ENCODE measurements around the gene RNF166. TPM values are rescaled to one million over a fixed set of nuclear protein-coding genes. Genes with fewer than 3 reads are reported as not detected.

RNF166 gene
- total RNA-seq, 1 experiment from 2014 or later: 46.2 TPM

- peak overlapping the region; percentile 58; the same call in 1 of the 2 replicates for H3K4me3 Mint-ChIP-seq
- POLR2A ChIA-PET: no interaction called here
These were observed 19.0 kb downstream of the RNF166 start for GRCh38 chr16:88687254-88687576.

More at GRCh38 chr16:88687254-88687576, 19.0 kb downstream of the RNF166 start:
- peaks cover 28% of the 10 kb centered on the region for H3K27me3 Mint-ChIP-seq (ENCODE audit: low read depth)
- DNase-seq (ENCODE audit: low spot score) (no peak), ATAC-seq (no peak)
- H3K27ac Mint-ChIP-seq: no peak overlapping the region
- CTCF ChIA-PET: interaction anchor here (0.8 to 5.8 kb wide), 7 partner anchors 11 to 83 kb away, joined by 3 to 111 read pairs (median 9); partner anchors contain the start of gene IL17C
- no peaks in the 10 kb centered on the region for H3K9me3 Mint-ChIP-seq
- H3K36me3 Mint-ChIP-seq: no peaks in the 10 kb centered on the region
- TF ChIP-seq, protein P1, sequence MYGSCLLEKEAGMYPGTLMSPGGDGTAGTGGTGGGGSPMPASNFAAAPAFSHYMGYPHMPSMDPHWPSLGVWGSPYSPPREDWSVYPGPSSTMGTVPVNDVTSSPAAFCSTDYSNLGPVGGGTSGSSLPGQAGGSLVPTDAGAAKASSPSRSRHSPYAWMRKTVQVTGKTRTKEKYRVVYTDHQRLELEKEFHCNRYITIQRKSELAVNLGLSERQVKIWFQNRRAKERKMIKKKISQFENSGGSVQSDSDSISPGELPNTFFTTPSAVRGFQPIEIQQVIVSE (CRISPR knock-in tag; IDR thresholded peaks at IDR 0.05; ENCODE audit: borderline replicate concordance): no peak
- no peak for TF ChIP-seq ZNF512 (CRISPR knock-in tag; IDR thresholded peaks at IDR 0.05; ENCODE audit: borderline replicate concordance)
- no peak for TF ChIP-seq SMAD4 (CRISPR knock-in tag; IDR thresholded peaks at IDR 0.05)
- no peak for TF ChIP-seq CREM (CRISPR knock-in tag; IDR thresholded peaks at IDR 0.05)
- no peak for TF ChIP-seq IRF2 (CRISPR knock-in tag; IDR thresholded peaks at IDR 0.05; ENCODE audit: borderline replicate concordance, low read depth)
- TF ChIP-seq, protein P2, sequence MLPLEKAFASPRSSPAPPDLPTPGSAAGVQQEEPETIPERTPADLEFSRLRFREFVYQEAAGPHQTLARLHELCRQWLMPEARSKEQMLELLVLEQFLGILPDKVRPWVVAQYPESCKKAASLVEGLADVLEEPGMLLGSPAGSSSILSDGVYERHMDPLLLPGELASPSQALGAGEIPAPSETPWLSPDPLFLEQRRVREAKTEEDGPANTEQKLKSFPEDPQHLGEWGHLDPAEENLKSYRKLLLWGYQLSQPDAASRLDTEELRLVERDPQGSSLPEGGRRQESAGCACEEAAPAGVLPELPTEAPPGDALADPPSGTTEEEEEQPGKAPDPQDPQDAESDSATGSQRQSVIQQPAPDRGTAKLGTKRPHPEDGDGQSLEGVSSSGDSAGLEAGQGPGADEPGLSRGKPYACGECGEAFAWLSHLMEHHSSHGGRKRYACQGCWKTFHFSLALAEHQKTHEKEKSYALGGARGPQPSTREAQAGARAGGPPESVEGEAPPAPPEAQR (CRISPR knock-in tag; IDR thresholded peaks at IDR 0.05): no peak
- no peak for TF ChIP-seq RORB (CRISPR knock-in tag; IDR thresholded peaks at IDR 0.05)
- TF ChIP-seq SMAD3 (CRISPR knock-in tag; IDR thresholded peaks at IDR 0.05; ENCODE audit: borderline replicate concordance): no peak
- TF ChIP-seq, protein P3, sequence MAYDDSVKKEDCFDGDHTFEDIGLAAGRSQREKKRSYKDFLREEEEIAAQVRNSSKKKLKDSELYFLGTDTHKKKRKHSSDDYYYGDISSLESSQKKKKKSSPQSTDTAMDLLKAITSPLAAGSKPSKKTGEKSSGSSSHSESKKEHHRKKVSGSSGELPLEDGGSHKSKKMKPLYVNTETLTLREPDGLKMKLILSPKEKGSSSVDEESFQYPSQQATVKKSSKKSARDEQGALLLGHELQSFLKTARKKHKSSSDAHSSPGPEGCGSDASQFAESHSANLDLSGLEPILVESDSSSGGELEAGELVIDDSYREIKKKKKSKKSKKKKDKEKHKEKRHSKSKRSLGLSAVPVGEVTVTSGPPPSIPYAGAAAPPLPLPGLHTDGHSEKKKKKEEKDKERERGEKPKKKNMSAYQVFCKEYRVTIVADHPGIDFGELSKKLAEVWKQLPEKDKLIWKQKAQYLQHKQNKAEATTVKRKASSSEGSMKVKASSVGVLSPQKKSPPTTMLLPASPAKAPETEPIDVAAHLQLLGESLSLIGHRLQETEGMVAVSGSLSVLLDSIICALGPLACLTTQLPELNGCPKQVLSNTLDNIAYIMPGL (CRISPR knock-in tag; IDR thresholded peaks at IDR 0.05): no peak
- no peak for TF ChIP-seq TEAD1 (CRISPR knock-in tag; IDR thresholded peaks at IDR 0.05)
- TF ChIP-seq ZNF425 (CRISPR knock-in tag; conservative IDR thresholded peaks at IDR 0.05): no peak
- no peak for TF ChIP-seq CTCF (IDR thresholded peaks at IDR 0.05)
- TF ChIP-seq GABPB1 (CRISPR knock-in tag; IDR thresholded peaks at IDR 0.05): no peak
- no peak for TF ChIP-seq ZBTB21 (CRISPR knock-in tag; IDR thresholded peaks at IDR 0.05; ENCODE audit: borderline replicate concordance)
- no peak for TF ChIP-seq ZNF671 (CRISPR knock-in tag; IDR thresholded peaks at IDR 0.05)
- TF ChIP-seq ZNF121 (CRISPR knock-in tag; IDR thresholded peaks at IDR 0.05): no peak
- no peak for TF ChIP-seq E2F5 (CRISPR knock-in tag; IDR thresholded peaks at IDR 0.05)
- H3K4me1 Mint-ChIP-seq: peaks cover 15% of the 10 kb centered on the region

Measured in WTC11 (cell line).